GM21529 (cell line): ENCODE results near the gene SCAMP4.
"Not testable (repeated sequence)": the region's sequence is repeated elsewhere in the genome, so short reads cannot be mapped to it uniquely, and the experiment has no call there.

Source experiments
- ATAC-seq: cut with Tn5 transposase; IDR thresholded peaks from one replicate; pipeline ENCODE4 v1.9.1; 2021; ENCODE audit not compliant: unreplicated experiment

The SCAMP4 gene

DNA sequence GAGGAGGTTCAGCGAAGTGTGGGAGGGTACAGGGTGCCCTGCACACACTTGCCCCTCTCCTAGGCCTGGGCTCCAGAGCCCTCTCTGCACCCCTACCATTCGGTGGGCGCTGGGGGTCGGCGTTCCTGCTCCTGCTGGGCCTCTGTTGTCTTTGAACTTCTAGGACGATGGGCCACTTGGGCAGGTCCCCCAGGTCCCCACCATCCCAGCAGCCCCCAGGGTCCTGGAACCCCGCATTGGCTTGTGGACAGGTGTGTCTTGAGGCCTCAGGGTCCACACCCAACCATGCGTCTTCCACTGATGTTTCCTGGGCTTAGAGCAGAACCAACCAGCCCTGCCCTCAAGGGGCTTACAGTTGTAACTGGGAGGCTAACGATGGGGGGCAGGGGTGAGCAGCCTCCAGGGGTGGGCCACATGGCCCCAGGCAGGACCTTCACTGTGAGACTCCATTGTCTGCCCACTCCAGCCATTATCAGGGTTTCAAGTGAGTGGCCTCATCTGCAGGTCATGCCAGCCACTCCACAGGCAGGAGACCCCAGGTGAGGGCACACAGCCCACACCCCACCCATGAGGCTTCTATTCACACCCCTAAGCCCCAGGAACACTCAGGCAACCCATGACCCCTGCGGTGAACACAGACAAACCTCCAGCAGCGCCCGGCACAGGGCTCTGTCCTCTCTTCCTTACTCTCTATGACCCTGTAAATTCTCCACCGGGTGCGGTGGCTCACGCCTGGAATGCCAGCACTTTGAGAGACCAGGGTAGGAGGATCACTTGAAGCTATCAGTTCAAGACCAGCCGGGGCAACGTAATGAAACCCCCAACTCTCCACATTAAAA, 39.8 kb upstream of the SCAMP4 start:
- no peak for ATAC-seq

DNA sequence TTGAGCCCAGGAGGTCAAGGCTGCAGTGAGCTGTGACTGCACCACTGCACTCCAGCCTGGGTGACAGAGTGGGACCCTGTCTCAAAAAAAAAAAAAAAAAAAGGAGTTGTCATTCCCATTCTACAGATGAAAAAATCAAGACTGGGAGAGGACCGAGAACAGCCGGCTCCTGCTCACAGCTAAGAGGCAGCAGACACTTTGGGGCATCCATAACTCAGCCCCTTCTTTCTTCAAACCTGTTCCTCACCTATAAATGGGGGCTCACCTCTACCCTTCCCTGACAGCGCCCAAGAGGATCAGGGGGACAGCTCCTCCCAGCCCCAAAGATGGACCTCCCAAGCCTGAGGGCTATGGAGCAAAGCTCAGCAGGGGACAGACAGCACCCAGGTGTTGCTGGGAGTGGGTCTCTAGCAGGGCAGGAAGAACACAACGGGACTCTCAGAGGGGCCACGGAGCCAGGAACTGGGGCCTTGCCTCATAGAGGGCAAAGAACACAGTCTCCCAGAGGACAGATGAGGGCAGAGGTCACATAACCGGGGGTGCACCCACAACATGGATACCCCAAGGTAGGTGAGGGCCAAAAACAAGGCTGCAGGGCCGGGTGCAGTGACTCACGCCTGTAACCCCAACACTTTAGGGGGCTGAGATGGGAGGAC, 38.4 kb upstream of the SCAMP4 start:
- ATAC-seq: no peak

GRCh38 chr19:1867349-1867724, 37.9 kb upstream of the SCAMP4 start:
- ATAC-seq: no peak

DNA sequence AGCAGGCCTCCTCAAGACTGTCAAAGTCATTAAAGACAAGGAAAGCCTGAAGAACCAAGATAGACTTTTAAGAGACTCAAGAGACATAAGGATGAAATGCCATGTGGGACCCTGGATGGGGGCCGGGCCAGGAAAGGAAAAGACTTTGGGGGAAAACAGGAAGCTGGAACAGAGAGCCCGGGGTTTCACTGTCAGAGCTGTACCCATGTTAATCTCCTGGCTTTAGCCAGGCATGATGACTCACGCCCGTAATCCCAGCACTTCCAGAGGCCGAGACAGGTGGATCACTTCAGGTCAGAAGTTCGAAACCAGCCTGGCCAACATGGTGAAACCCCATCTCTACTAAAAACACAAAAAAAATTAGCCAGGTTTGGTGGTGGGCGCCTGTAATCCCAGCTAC, 36.2 kb upstream of the SCAMP4 start:
- ATAC-seq: no peak

- ATAC-seq: no peak
Measured at GRCh38 chr19:1871140-1871597, 34.0 kb upstream of the SCAMP4 start.

GRCh38 chr19:1871630-1872029, 33.6 kb upstream of the SCAMP4 start:
- no peak for ATAC-seq

- ATAC-seq: no peak
Measured at GRCh38 chr19:1872807-1873523, 32.2 kb upstream of the SCAMP4 start.

DNA sequence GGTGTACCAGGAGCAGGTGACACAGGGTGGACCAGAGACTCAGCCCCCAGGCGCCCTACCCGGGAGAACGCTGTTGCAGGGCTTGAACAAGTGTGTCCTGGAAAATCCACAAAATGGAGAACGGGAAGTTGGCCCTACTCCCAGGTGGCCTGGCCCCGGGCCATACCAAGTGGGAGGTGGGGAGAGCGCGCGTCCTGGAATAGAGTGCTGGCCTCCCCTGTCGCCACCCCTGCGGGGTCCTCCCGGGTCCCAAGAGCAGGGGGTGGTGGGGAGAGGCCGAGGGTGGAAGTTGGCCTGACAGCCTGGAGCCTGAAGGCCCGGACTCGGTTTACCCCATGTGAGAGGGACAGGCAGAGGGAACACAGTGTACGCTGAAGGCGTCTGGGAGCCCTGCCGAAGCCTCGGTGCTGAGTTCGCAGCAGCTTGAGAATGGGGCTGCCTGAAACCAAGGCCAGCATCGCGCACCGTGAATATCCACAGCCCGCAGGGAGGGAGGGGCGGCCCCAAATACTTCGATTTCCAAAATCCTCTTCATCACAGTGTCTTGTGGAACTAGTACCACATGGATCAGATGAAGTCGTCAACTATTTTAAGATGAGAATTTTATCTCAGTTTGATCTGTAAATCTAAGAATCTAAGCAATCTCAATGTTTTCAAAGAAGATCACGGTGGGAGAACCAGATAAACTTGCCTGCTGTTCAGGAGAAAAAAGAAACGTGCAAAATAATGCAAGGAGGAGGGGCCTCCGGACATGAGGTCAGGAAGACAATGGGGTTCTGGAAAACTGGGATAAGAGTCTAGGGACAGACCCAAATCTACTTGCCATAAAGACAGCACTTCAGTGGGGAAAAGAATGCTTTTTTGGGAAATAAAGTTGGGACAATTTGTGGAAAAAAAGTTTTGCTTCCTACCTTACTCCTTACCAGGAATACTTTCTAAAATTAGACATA, 31.4 kb upstream of the SCAMP4 start:
- no peak for ATAC-seq

- no peak for ATAC-seq
Measured at GRCh38 chr19:1874554-1875185, 30.5 kb upstream of the SCAMP4 start.

DNA sequence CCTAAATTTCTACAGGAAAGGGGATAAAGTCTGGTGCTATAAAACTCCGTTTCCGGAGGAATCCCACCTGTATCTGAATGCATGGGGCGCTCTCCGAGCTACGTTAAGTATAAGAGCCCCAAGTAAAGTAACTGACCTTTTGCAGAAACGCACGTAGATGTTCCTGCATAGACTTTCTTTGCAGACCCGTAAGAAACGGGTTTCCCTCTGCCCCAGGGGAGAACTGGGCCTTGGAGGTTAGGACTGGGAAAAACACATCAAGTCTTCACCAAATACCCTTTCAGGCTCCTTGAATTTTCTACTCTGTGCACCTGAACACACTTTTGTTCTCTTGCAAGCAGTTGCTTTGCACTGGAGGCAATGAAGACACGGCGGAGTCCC, 29.9 kb upstream of the SCAMP4 start:
- not testable (repeated sequence) for ATAC-seq

- peak; percentile 72 for ATAC-seq
Measured at GRCh38 chr19:1875646-1876495, 29.3 kb upstream of the SCAMP4 start.

DNA sequence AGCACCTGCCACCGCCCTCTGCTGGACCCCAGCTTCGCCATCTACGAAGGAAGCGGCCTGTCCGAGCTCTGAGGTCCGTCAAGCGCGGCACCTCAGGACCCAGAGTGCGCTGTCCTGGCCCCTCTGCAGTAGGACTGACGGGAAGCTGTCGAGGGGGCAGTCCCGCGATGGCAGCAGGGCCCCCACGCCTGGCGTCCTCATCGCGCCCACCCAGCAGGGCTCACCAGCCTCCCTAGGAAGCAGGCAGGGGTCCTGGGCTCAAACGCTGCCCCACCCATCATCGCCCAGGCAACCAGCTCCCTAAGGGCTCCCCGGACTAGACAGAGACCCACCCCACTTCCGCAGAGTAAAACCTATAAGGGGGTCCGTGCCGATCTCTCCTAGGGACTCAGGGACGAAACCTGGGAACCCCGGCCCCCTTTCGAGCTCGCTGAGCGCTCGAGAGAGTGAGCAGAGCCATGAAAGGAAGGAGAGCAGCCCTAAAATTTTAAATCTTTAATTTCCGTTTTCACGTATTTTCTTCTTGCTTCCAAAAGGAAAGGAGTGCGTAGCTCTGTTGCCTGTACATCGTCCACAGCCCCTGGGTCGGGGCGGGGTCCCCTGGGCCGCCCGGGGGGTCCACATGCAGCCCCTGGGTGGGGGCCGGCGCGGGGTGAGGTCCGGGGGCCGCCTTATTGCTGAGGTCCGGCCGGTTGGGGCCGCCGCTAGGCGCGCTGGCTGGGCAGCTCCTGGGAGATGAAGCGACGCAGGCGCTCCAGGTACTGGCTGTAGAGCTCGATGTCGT, 28.5 kb upstream of the SCAMP4 start:
- ATAC-seq: peak; percentile 23

DNA sequence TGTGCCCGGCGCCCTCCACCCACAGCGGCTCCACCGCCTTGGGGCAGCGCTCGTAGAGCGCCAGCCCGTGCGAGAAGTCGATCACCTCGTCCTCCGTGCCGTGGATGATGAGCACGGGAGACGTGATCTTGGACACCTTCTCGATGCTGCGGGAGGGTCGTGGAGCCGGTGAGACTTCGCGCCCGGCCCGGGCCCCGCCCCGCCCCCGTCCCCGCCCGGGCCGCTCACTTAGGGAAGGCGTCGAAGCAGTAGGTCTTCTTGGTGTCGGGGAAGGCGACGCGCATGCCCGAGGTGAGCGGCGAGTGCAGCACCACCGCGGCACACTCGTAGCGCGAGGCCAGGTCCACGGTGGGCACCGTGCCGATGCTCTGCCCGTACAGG, 27.9 kb upstream of the SCAMP4 start:
- not testable (repeated sequence) for ATAC-seq

DNA sequence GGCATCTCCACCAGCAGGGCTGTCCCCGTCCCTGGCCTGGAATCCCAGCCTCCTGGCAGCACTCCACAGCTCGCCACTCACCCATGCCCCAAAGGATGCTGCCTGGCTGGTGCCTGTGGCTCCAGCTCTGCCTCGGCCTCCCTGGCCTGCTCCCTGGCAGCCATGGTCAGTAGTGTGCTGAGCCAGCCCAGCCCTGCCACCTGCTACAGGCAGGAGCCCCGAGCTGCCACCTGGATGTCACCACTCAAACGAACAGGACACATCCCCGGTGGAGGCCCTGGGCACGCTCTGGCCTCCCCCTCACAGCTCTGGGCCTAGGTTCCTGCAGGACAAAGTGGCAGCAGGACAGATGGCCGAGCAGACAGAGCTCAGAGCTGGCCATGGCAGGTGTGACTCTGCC, 26.6 kb upstream of the SCAMP4 start:
- ATAC-seq: not testable (repeated sequence)

DNA sequence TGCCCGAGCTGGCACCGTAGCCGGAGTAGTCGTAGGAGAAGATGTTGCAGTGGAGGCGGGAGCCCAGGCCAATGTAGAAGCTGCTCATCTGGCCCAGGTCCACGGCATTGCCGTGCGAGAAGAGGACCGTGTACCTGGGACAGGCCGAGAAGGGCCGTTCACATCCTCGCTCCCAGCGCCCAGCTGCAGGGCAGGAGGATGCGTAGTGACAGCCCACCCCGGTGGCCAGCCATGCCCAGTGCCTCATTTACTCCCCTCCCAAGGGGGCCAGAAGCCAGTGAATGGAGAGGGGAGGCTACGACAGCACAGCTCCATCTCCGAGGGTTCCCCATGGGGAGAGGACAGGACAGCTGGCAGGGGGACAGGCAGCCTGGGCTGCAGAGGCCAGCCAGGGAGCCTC, 25.2 kb upstream of the SCAMP4 start:
- not testable (repeated sequence) for ATAC-seq

DNA sequence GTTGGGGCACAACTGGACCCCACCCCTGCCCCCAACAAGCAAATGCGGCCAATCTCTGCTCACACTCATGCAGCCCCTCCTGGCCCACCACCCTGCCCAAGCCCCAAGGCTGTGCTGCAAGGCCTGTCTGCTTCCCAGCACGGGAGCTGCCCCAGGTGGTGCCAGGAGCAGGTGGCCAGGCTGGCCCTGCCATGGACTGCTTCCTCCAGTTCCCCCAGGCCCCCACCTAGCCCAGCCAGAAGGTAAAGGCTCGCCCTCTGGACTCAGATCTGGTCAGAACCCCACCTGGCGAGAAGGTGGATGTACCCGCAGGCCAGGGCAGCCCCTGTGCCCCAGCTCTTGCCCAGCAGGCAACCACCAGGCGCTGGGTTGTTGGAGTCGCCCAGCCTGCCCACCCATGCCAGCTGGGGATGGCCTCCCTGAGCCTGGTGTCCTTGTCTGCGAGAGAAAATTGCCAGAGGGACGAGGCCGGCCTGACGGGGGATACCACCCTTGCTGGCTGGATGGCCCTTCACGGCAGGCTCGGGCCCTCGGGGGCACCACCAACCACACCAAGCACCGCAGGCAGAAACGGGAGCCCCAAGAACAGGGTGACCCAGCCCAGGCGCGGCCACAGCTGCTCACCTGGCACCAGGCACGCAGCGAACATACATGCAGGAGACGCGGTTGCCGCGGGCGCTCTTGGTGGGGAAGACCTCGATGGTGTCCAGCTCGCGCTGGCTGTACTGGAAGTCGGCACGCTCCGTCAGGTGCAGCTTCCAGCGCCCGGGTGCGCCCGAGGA, 24.4 kb upstream of the SCAMP4 start:
- ATAC-seq: no peak

DNA sequence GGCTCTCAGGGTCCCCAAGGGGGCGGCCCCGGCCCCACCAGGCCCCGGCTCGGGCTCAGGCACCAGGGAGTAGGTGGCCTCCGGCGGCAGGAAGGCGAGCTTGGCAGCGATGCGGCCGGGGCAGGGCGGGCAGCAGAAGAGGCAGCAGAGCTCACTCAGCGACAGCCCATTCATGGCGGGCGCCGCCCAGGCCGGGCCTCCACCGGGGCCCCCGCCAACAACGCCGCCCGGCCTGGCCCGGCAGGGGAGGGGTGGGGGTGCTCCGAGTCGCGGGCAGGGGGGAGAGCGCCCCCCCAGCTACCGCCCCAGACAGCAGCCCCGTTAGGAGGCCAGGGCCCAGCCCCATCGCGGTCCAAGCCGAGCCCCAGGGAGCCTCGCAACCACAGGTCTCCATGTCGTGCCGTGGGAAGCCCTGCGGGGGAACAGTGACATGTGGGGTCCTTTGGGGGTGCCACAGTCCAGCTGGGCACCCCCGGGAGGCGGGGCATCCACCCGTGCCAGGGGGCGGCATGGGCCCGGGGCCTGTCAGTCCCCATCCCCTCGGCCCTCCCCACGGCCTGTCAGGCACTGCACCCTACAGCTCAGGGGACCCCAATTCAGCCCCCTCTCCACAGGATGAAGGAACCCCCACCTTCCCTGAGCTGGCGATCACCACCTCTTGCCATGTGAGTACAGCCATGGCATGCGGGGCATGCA, 23.7 kb upstream of the SCAMP4 start:
- ATAC-seq: not testable (repeated sequence)
